Urinary bladder (tissue), 4 donors: ENCODE measurements around the gene ADGRE3. TPM values are rescaled to one million over a fixed set of nuclear protein-coding genes. Genes with fewer than 3 reads are reported as not detected.
"Not testable (repeated sequence)": the region's sequence is repeated elsewhere in the genome, so short reads cannot be mapped to it uniquely, and the experiment has no call there.

Experiments used
- DNase-seq: peaks from one replicate; pipeline ENCODE4 v3.0.0-alpha.2; 2015; ENCODE audit errors: extremely low spot score
- H3K27ac ChIP-seq: one replicate; pipeline ENCODE4 v1.5.1; 2013; ENCODE audit warnings: low read depth, mild to moderate bottlenecking, moderate library complexity
- H3K36me3 ChIP-seq: one replicate; pipeline ENCODE4 v1.6.1; 2013; ENCODE audit warnings: mild to moderate bottlenecking, moderate library complexity; ENCODE audit not compliant: insufficient read depth
- H3K4me1 ChIP-seq: one replicate; pipeline ENCODE4 v1.6.1; 2013; ENCODE audit warnings: mild to moderate bottlenecking, moderate library complexity; ENCODE audit not compliant: insufficient read depth
- H3K4me3 ChIP-seq: one replicate; pipeline ENCODE4 v1.5.1; 2013; ENCODE audit warnings: low read depth, low read length
- WGBS: extraction: QIAGEN DNeasy Blood & Tissue Kit; methylation state at CpG from one replicate; pipeline ENCODE4 v1.1.7; 2013; 5-methylcytosine and 5-hydroxymethylcytosine counted together
- polyA plus RNA-seq: library from polyadenylated mRNA; stranded (reverse); fragments of 200-250 nt; gene quantifications from one replicate; pipeline ENCODE4 v1.2.3, GENCODE V29; 2013
- total RNA-seq: library from RNA; depleted of rRNA; stranded (reverse); fragments of >200 nt; gene quantifications from one replicate; pipeline ENCODE4 v1.2.3, GENCODE V29; 2014
- donor health status: healthy with polysubstance abuse.
- donor health status: healthy.

Gene ADGRE3
- total and polyA plus RNA-seq, 2 donors: 0.16 TPM; not detected in 1

DNA sequence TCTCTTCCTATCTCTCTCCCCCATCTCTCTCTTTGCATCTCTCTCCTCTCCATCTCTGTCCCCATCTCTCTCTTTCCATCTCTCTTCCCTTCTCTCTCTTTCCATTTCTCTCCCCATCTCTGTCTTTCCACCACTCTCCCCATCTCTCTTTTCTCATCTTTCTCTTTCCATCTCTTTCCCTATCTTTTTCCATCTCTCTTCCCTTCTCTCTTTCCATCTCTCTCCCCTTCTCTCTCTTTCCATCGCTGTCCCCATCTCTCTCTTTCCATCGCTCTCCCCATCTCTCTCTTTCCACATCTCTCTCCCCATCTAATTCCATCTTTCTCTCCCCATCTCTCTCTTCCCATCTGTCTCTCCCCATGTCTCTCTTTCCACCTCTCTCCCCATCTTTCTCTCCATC is 24.5 kb downstream of the ADGRE3 start:
- Histone ChIP-seq H3K36me3 (no peaks in the 10 kb centered on the region), H3K4me3 (no peak overlapping the region), H3K27ac (no peak overlapping the region), H3K4me1 (no peaks in the 10 kb centered on the region)
- DNase-seq: no peak
- 76% methylated on average over 2 of the region's 2 CpGs for WGBS

DNA sequence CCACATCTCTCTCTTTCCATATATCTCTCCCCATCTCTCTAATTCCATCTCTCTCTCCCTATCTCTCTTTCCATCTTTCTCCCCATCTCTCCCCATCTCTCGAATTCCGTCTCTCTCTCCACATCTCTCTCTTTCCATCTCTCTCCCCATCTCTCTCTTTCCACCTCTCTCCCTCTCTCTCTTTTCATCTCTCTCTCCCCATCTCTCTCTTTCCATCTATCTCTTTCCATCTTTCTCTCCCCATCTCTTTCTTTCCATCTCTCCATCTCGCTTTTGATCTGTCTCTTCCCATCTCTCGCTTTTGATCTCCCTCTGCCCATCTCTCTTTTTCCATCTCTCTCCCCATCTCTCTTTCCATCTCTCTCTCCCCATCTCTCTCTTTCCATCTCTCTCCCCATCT is 25.6 kb downstream of the ADGRE3 start:
- 58% methylated on average over 4 of the region's 4 CpGs for WGBS
- Histone ChIP-seq H3K27ac (no peak overlapping the region), H3K36me3 (no peaks in the 10 kb centered on the region), H3K4me3 (no peak overlapping the region), H3K4me1 (no peaks in the 10 kb centered on the region)
- no peak for DNase-seq

DNA sequence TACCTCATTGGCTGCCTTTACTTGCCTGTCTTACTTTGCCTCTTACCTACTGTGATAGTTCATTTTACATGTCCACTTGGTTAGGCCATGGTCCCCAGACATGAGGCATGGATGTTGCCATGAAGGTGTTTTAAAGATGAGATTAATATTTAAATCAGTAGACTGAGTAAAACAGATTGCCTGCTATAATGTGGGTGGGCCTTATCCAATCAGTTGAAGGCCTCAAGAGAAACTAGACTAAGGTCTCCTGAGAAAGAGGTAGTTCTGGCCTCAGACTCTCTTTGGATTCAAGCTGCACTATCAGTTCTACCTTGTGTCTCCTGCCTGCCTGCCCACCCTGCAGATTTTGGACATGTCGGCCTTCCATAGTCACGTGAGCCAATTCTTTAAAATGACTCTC is 26.1 kb downstream of the ADGRE3 start:
- Histone ChIP-seq H3K4me1 (no peaks in the 10 kb centered on the region), H3K27ac (no peak overlapping the region), H3K4me3 (no peak overlapping the region), H3K36me3 (no peaks in the 10 kb centered on the region)
- DNase-seq: no peak
- WGBS: 90% methylated on average over 2 of the region's 2 CpGs

- Histone ChIP-seq H3K27ac (no peak overlapping the region), H3K4me1 (no peaks in the 10 kb centered on the region), H3K36me3 (no peaks in the 10 kb centered on the region), H3K4me3 (no peak overlapping the region)
- DNase-seq: no peak
- 36% methylated on average over 4 of the region's 4 CpGs for WGBS
Measured at GRCh38 chr19:14639536-14640277, 34.9 kb downstream of the ADGRE3 start.

DNA sequence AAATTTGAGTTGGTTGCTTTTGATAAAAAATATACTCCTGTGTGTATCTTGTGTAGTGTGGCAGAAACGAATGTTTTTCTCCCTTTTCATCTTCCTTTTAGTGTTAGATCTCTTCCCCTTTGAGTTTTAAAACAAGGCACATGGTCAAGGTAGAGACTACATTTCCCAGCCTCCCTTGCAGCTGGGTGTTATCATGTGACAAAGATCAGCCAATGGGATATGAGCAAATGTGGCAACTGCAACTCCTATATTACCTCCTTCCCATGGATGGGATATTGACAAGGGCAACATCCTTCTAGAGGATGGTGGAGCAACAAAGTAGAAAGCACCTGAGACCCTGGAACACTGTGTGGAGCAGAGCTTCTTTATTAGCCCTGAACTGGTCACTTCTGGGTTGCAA is 42.4 kb downstream of the ADGRE3 start:
- no peaks in the 10 kb centered on the region for H3K36me3 ChIP-seq
- no peak overlapping the region for H3K27ac ChIP-seq
- DNase-seq: no peak
- 12% methylated on average over 1 of the region's 1 CpG for WGBS
- H3K4me3 ChIP-seq: no peak overlapping the region
- H3K4me1 ChIP-seq: no peaks in the 10 kb centered on the region

DNA sequence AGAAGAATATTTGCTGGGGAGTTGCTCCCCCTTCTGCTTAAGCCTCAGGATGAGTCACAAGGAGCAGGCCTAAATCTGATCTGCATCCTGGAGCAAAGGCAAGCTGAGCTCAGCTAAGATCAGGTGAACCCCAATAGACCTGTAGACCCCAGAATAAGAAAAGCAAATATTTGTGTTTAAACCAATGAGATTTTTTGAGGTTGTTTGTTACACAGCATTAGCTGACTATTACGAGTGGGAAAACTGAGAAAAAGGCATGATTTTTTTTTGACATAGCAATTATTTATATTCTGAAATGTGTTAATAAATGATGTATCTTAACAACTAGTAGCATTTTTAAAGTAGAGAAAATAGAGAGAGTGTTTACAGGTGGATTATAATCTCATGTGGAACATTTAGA is 45.1 kb downstream of the ADGRE3 start:
- Histone ChIP-seq H3K27ac (no peak overlapping the region), H3K36me3 (no peaks in the 10 kb centered on the region), H3K4me3 (no peak overlapping the region), H3K4me1 (no peaks in the 10 kb centered on the region)
- DNase-seq: no peak
- WGBS: 90% methylated on average over 1 of the region's 1 CpG

DNA sequence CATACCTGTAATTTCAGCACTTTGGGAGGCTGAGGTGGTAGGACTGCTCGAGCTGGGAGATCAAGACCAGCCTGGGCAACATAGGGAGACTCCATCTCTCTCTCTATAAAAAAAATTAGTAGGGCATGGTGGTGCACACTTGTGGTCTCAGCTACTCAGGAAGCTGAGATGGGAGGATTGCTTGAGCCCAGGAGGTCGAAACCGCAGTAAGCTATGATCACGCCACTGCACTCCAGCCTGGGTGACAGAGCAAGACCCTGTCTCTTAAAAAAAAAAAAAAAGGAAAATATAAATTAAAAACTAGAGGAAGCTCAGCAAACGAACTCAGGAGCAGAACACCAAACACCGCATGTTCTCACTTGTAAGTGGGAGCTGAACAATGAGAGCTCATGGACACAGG is 50.2 kb downstream of the ADGRE3 start:
- WGBS: 78% methylated on average over 6 of the region's 6 CpGs
- not testable (repeated sequence) for H3K4me3 ChIP-seq, H3K27ac ChIP-seq, H3K4me1 ChIP-seq, H3K36me3 ChIP-seq, DNase-seq

GRCh38 chr19:14619404-14619803 is 55.2 kb downstream of the ADGRE3 start:
- H3K27ac ChIP-seq: no peak overlapping the region
- H3K36me3 ChIP-seq: no peaks in the 10 kb centered on the region
- no peaks in the 10 kb centered on the region for H3K4me1 ChIP-seq
- no peak overlapping the region for H3K4me3 ChIP-seq
- DNase-seq: no peak

- Histone ChIP-seq H3K27ac (no peak overlapping the region), H3K36me3 (no peaks in the 10 kb centered on the region), H3K4me3 (no peak overlapping the region), H3K4me1 (no peaks in the 10 kb centered on the region)
- DNase-seq: no peak
- 86% methylated on average over 3 of the region's 3 CpGs for WGBS
Measured at GRCh38 chr19:14616407-14616806, 58.2 kb downstream of the ADGRE3 start.

- DNase-seq: no peak
Measured at GRCh38 chr19:14615623-14616022, 59.0 kb downstream of the ADGRE3 start.

DNA sequence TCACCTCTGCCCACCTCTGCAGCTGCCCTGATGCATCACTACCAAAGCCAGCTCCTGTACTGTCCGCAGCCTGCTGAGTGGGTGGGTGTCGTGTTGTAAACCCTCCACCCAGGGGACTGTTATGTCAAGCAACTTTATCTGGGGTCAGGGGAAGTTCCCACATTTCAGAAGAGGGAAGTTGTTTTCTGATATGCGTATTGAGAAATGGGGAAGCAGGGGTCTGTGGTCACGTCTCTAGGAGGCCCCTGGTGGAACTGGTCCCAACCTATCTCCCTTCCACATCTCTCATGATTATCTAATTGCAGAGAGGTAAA is 60.6 kb downstream of the ADGRE3 start:
- DNase-seq: no peak
- WGBS: 60% methylated on average over 4 of the region's 4 CpGs
- H3K4me1 ChIP-seq: no peaks in the 10 kb centered on the region
- no peaks in the 10 kb centered on the region for H3K36me3 ChIP-seq
- no peak overlapping the region for H3K27ac ChIP-seq
- H3K4me3 ChIP-seq: no peak overlapping the region

More at GRCh38 chr19:14615623-14616022, 59.0 kb downstream of the ADGRE3 start:
- no peaks in the 10 kb centered on the region for H3K36me3 ChIP-seq
- no peaks in the 10 kb centered on the region for H3K4me1 ChIP-seq
- 96% methylated on average over 8 of the region's 8 CpGs for WGBS
- no peak overlapping the region for H3K4me3 ChIP-seq
- H3K27ac ChIP-seq: no peak overlapping the region

DNA sequence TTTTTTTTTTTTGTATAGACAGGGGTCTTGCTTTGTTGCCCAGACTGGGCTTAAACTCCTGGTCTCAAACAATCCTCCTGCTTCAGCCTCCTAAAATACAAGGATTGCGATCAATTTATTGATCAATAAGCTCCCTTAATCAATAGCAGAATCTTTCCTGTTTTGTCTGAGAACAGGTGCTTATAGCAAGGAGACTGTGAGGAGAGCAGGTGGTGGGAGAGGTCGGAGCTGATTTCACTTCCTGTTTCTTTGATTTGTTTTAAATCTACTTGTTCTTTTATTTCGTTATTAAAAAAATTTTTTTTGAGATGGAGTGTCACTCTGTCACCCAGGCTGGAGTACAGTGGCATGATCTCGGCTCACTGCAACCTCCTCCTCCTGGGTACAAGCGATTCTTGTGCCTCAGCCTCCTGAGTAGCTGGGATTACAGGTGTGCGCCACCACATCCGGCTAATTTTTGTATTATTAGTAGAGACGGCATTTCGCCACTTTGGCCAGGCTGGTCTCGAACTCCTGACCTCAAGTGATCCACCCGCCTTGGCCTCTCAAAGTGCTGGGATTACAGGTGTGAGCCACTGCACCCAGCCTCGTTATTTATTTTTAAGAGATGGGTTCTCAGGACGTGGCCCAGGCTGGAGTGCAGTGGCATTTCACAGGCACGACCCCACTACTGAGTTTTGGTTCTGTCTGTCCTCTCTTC is 61.1 kb downstream of the ADGRE3 start:
- not testable (repeated sequence) for H3K4me3 ChIP-seq, H3K4me1 ChIP-seq, H3K27ac ChIP-seq, H3K36me3 ChIP-seq, DNase-seq
- 74% methylated on average over 14 of the region's 14 CpGs for WGBS

GRCh38 chr19:14612657-14613056 is 62.0 kb downstream of the ADGRE3 start:
- Histone ChIP-seq H3K4me1 (no peaks in the 10 kb centered on the region), H3K4me3 (no peak overlapping the region), H3K27ac (no peak overlapping the region), H3K36me3 (no peaks in the 10 kb centered on the region)
- DNase-seq: no peak
- WGBS: 86% methylated on average over 4 of the region's 4 CpGs

- not testable (repeated sequence) for DNase-seq
- WGBS: 83% methylated on average over 5 of the region's 5 CpGs
Measured at GRCh38 chr19:14612242-14612641, 62.4 kb downstream of the ADGRE3 start.

More at GRCh38 chr19:14612242-14612641, 62.4 kb downstream of the ADGRE3 start:
- not testable (repeated sequence) for H3K4me1 ChIP-seq, H3K36me3 ChIP-seq, H3K4me3 ChIP-seq, H3K27ac ChIP-seq
